Neural progenitor cell (in vitro differentiated cells): ENCODE results near the gene PCSK2.

Experiments used
- EZH2 ChIP-seq: fragments of 200-600 bp; sonication (generic); IDR thresholded peaks from 2 replicates; pipeline ENCODE4 v1.6.1; 2017; ENCODE audit warnings: antibody characterized with exemption, mild to moderate bottlenecking, moderate library complexity
- TF ChIP-seq, protein P1 (sequence below): fragments of 200-600 bp; sonication (generic); IDR thresholded peaks from 2 replicates; pipeline ENCODE4 v1.5.1; 2017; ENCODE audit warnings: antibody characterized with exemption, mild to moderate bottlenecking

DNA sequence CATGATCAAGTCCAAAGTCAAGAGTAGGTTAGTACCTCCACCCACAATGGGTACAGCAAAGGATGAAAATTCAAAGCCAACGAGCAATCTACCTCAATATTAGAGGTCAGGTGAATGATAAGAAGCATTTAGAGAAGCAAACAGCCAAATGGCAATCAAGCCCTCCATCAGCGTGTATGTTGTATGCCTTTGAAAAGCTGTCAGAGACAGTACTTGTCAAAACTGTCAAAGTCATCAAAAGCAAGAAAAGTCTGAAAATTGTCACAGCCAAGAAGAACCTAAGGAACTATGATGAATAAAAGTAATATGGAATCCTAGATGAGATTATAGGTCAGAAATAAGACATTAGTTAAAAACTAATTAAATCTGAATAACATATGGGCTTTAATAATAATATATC, 99.3 kb downstream of the PCSK2 start:
- TF ChIP-seq, protein P1, sequence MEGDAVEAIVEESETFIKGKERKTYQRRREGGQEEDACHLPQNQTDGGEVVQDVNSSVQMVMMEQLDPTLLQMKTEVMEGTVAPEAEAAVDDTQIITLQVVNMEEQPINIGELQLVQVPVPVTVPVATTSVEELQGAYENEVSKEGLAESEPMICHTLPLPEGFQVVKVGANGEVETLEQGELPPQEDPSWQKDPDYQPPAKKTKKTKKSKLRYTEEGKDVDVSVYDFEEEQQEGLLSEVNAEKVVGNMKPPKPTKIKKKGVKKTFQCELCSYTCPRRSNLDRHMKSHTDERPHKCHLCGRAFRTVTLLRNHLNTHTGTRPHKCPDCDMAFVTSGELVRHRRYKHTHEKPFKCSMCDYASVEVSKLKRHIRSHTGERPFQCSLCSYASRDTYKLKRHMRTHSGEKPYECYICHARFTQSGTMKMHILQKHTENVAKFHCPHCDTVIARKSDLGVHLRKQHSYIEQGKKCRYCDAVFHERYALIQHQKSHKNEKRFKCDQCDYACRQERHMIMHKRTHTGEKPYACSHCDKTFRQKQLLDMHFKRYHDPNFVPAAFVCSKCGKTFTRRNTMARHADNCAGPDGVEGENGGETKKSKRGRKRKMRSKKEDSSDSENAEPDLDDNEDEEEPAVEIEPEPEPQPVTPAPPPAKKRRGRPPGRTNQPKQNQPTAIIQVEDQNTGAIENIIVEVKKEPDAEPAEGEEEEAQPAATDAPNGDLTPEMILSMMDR: no peak
- no peak for TF ChIP-seq EZH2
